GM12801 (cell line): ENCODE measurements around the gene INVS.

Source experiments
- TF ChIP-seq, protein P1 (sequence below): IDR thresholded peaks from one replicate; pipeline ENCODE4 v1.5.1; 2011; ENCODE audit warnings: control low read depth; ENCODE audit not compliant: insufficient read length; ENCODE audit errors: extremely low read depth

Gene INVS

GRCh38 chr9:100074989-100075388 lies 24.1 kb upstream of the INVS start:
- TF ChIP-seq, protein P1, sequence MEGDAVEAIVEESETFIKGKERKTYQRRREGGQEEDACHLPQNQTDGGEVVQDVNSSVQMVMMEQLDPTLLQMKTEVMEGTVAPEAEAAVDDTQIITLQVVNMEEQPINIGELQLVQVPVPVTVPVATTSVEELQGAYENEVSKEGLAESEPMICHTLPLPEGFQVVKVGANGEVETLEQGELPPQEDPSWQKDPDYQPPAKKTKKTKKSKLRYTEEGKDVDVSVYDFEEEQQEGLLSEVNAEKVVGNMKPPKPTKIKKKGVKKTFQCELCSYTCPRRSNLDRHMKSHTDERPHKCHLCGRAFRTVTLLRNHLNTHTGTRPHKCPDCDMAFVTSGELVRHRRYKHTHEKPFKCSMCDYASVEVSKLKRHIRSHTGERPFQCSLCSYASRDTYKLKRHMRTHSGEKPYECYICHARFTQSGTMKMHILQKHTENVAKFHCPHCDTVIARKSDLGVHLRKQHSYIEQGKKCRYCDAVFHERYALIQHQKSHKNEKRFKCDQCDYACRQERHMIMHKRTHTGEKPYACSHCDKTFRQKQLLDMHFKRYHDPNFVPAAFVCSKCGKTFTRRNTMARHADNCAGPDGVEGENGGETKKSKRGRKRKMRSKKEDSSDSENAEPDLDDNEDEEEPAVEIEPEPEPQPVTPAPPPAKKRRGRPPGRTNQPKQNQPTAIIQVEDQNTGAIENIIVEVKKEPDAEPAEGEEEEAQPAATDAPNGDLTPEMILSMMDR: no peak

- TF ChIP-seq, protein P1: no peak
Observed at GRCh38 chr9:100082782-100083181, 16.3 kb upstream of the INVS start.

DNA sequence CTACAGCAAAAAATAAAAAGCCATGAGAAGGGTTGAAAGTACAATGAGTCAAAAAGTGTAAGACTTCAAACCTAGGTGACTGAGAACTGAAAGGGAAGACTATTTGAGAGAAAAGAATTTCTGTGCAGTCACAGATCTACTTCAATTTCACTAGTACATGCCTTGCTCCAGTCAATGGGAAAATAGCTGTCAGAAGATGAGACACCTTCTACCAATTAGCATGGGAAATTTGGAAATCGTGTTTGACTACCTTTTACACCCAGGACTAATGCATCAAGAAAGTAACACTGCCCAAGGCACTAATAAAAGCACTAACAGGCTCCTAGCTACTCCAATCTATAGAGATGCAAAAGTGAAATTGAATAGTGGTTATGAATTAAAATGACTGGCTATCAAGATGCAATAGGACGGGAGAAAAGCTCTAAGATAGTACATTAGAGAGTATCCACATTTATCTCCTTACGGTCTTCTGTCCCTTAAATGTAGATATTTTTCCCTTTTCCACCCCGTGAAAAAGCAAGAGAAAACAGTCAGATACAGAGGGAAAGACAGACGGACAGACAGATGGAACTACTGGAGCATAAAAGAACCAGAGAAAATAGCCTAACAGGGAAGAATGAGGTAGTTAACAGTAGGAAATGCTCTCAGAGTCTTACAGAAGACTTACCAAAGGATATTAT lies 15.5 kb upstream of the INVS start:
- TF ChIP-seq, protein P1: no peak

DNA sequence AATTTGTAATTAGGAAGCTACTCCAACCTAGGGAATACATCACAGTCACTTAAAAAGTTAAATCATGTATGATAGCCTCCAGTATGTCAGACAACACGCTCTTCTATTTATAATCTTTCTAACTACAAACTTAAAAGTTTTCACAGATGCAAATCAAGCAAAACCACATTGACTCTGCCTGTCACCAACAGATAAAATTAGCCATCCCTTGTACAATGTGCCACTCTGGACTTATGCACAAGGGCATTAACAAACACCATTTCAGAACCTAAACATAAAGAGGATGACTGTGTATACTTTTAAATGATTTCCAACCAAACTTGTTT lies 15.0 kb upstream of the INVS start:
- TF ChIP-seq, protein P1: no peak

- TF ChIP-seq, protein P1: no peak
Observed at GRCh38 chr9:100084734-100085133, 14.3 kb upstream of the INVS start.

GRCh38 chr9:100086097-100086635 lies 12.9 kb upstream of the INVS start:
- TF ChIP-seq, protein P1: no peak

- TF ChIP-seq, protein P1: no peak
Observed at GRCh38 chr9:100087218-100087617, 11.8 kb upstream of the INVS start.
